Parathyroid adenoma (tissue), 2 donors: ENCODE results near the gene ADCY5.

Experiments used
- H2AFZ ChIP-seq: fragments of 300-600 bp; sonication (generic); one replicate; pipeline ENCODE4 v1.7.0; 2017; ENCODE audit warnings: antibody characterized with exemption, mild to moderate bottlenecking
- H3K27ac ChIP-seq: fragments of 300-600 bp; sonication (generic); one replicate; pipeline ENCODE4 v1.7.0; 2017
- H3K27me3 ChIP-seq: fragments of 300-600 bp; sonication (generic); one replicate; pipeline ENCODE4 v1.7.0; 2017; ENCODE audit warnings: low read length; ENCODE audit not compliant: control insufficient read depth, insufficient read depth
- H3K36me3 ChIP-seq: fragments of 300-600 bp; sonication (generic); one replicate; pipeline ENCODE4 v1.7.0; 2017; ENCODE audit warnings: low read length; ENCODE audit not compliant: control insufficient read depth, insufficient read depth
- H3K4me1 ChIP-seq: fragments of 300-600 bp; sonication (generic); one replicate; pipeline ENCODE4 v1.7.0; 2017; ENCODE audit warnings: control low read depth
- H3K4me2 ChIP-seq: fragments of 300-600 bp; sonication (generic); one replicate; pipeline ENCODE4 v1.7.0; 2017; ENCODE audit warnings: low read length
- H3K4me3 ChIP-seq: fragments of 300-600 bp; sonication (generic); one replicate; pipeline ENCODE4 v1.7.0; 2017; ENCODE audit warnings: low read depth, low read length
- H3K79me2 ChIP-seq: fragments of 300-600 bp; sonication (generic); one replicate; pipeline ENCODE4 v1.7.0; 2017; ENCODE audit warnings: control low read depth
- H3K9ac ChIP-seq: fragments of 300-600 bp; sonication (generic); one replicate; pipeline ENCODE4 v1.7.0; 2017; ENCODE audit warnings: mild to moderate bottlenecking
- H3K9me3 ChIP-seq: fragments of 300-600 bp; sonication (generic); one replicate; pipeline ENCODE4 v1.7.0; 2017; ENCODE audit warnings: low read length; ENCODE audit not compliant: control insufficient read depth
- CTCF ChIP-seq: fragments of 300-600 bp; sonication (generic); IDR thresholded peaks from one replicate; pipeline ENCODE4 v1.7.0; 2017; ENCODE audit warnings: antibody characterized with exemption, mild to moderate bottlenecking
- donor health status: primary hyperparathyroidism.

Gene ADCY5

DNA sequence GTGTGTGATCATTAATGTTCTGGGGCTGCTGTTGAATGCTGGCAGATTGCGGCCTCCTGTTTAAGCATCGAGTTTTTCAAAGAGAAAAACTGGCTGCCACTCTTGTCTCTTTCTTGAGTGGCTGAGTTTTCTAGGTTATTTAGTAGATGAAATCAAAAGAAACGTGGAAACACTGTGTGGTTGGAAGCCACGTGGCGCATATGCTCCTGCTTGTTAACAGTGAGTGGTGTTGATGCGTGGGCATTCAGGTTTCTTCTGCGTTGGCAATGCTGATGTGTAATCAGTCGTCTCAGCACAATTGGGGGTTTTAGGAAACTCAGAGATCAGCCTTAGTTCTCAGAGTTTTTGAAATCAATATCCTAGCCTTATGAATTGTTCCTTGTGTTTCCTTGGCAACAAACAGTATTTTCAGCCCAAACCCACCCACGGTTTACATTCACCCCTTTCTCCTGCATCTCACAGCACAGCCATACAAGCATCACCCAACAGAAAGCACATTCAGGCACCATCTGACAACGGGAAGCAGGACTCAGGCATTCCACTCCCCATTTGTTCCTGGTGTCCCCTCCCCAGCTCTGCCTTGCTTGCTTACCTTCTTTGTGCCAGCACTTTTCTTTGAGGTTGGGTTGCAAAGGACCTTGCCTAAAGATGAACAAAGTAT is 172.4 kb downstream of the ADCY5 start:
- no peaks in the 10 kb centered on the region for H3K27me3 ChIP-seq
- H3K4me2 ChIP-seq: no peak overlapping the region
- no peaks in the 10 kb centered on the region for H3K9me3 ChIP-seq
- no peaks in the 10 kb centered on the region for H3K36me3 ChIP-seq
- H3K9ac ChIP-seq: no peak overlapping the region
- no peaks in the 10 kb centered on the region for H3K79me2 ChIP-seq
- no peak overlapping the region for H2AFZ ChIP-seq
- H3K27ac ChIP-seq: no peak overlapping the region
- no peak for TF ChIP-seq CTCF
- H3K4me1 ChIP-seq: no peaks in the 10 kb centered on the region
- no peak overlapping the region for H3K4me3 ChIP-seq

DNA sequence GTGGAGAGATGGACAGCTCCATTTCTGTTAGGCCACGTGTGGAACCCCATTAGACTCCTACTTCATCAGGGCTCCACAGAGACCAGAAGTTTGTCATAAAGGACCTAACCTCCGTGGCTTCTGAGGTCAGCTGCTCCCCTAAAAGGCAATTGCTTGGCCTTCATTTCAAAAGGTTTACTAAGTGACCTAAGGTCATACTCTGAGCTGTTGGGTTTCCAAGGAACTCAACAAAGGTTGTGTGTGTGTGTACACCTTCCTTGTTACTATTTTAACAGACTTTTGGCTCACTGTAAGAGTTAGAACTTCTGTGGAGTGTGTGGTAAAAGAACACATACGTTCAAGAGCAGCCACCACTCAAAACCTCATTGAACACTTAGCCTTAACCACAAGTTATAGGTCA is 173.2 kb downstream of the ADCY5 start:
- no peaks in the 10 kb centered on the region for H3K36me3 ChIP-seq
- H3K4me2 ChIP-seq: no peak overlapping the region
- no peaks in the 10 kb centered on the region for H3K27me3 ChIP-seq
- TF ChIP-seq CTCF: no peak
- no peaks in the 10 kb centered on the region for H3K4me1 ChIP-seq
- no peaks in the 10 kb centered on the region for H3K9me3 ChIP-seq
- H3K27ac ChIP-seq: no peak overlapping the region
- no peak overlapping the region for H2AFZ ChIP-seq
- no peak overlapping the region for H3K9ac ChIP-seq
- no peak overlapping the region for H3K4me3 ChIP-seq
- H3K79me2 ChIP-seq: no peaks in the 10 kb centered on the region

- no peak overlapping the region for H3K4me2 ChIP-seq
- H3K9ac ChIP-seq: no peak overlapping the region
- H2AFZ ChIP-seq: no peak overlapping the region
- no peak for TF ChIP-seq CTCF
- H3K79me2 ChIP-seq: no peaks in the 10 kb centered on the region
- no peak overlapping the region for H3K27ac ChIP-seq
- no peaks in the 10 kb centered on the region for H3K4me1 ChIP-seq
- H3K36me3 ChIP-seq: no peaks in the 10 kb centered on the region
- H3K9me3 ChIP-seq: no peaks in the 10 kb centered on the region
- no peaks in the 10 kb centered on the region for H3K27me3 ChIP-seq
- H3K4me3 ChIP-seq: no peak overlapping the region
These were observed 176.3 kb downstream of the ADCY5 start for GRCh38 chr3:123272547-123272946.

- H3K4me3 ChIP-seq: no peak overlapping the region
- H3K79me2 ChIP-seq: no peaks in the 10 kb centered on the region
- no peaks in the 10 kb centered on the region for H3K4me1 ChIP-seq
- H3K9me3 ChIP-seq: no peaks in the 10 kb centered on the region
- no peak overlapping the region for H3K9ac ChIP-seq
- no peak for TF ChIP-seq CTCF
- no peaks in the 10 kb centered on the region for H3K36me3 ChIP-seq
- no peaks in the 10 kb centered on the region for H3K27me3 ChIP-seq
- H2AFZ ChIP-seq: no peak overlapping the region
- no peak overlapping the region for H3K4me2 ChIP-seq
- no peak overlapping the region for H3K27ac ChIP-seq
These were observed 177.3 kb downstream of the ADCY5 start for GRCh38 chr3:123271466-123272159.

DNA sequence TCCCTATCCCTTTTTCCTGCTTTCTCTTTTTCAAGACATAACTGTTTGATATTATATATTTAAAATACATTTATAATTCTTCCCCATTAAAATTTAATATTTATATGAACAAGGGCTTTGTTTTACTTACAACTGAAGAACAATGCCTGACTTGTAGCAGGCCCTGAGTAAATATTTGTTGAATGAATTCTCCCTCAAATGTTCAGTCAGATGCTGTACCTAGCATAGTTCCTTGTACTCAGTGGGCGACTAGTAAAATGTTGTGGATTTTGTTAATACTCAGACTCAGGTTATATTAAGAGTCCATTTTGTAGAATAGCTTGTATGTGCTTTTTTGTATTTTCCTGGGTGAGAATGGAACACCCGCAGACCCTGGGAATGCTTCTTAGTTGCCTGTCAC is 178.1 kb downstream of the ADCY5 start:
- H2AFZ ChIP-seq: no peak overlapping the region
- no peak overlapping the region for H3K27ac ChIP-seq
- H3K4me3 ChIP-seq: no peak overlapping the region
- no peaks in the 10 kb centered on the region for H3K36me3 ChIP-seq
- no peaks in the 10 kb centered on the region for H3K79me2 ChIP-seq
- H3K4me2 ChIP-seq: no peak overlapping the region
- H3K27me3 ChIP-seq: no peaks in the 10 kb centered on the region
- no peaks in the 10 kb centered on the region for H3K4me1 ChIP-seq
- TF ChIP-seq CTCF: no peak
- H3K9ac ChIP-seq: no peak overlapping the region
- no peaks in the 10 kb centered on the region for H3K9me3 ChIP-seq
